ENCODE results near the gene NEK2.
A peak's percentile ranks its signal among the peaks of the same experiment; 100 is the strongest.
"Not testable (repeated sequence)": the region's sequence is repeated elsewhere in the genome, so short reads cannot be mapped to it uniquely, and the experiment has no call there.

Gene NEK2
- 0.17 to 3.2 (median 0.43) reads per million in 9 experiments for total RNA-seq

DNA sequence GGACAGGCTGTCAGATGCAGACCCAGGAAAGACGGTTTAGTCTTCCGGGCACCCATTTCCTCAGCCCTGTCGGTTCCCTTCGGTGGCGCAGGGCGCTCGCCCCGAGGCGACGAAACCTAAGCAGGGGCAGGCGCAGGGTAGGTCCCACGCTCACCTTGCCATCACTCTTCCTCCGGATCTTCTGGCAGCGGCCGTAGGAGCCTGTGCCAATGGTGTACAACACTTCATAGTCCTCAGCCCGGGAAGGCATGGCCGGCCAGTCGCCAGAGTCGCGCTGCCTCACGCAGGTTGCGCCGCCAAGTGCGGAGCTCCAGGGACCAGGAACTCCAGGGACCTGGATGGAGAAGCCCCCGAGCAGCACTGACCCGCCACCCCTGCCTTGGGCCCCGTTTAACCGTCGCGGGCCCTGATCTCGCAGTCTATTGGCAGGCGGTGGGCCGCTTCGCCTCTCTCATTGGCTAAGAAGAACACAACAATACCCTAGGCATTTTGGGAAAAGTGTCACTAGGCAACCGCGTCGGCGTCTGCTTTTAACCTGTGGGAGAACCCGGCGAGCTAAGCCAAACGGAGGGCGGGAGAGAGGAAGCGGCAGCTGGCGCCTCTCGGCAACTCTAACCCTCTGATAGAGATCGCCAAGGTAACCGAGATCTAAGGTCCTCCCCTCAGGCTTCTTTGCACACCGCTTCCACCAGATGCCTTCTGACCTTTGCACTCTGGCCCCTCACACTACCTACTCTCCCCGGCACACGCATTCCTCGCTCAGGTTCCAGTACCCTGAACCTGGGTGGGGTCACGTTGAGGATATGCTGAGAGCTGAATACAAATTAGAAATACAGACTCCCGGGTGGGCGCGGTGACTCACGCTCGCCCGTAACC, at the start of gene NEK2:
TSS of gene NEK2 (minus strand) at position 392 of the 876 bp plus-strand sequence. CDS start at position 250, 142 bp downstream.
- ATAC-seq (replicated peaks) (peak; percentile 90), DNase-seq (peak; percentile 72 to 77 (median 73))
- Mint-ChIP-seq H3K27ac (peak within 1 kb of the TSS; percentile 88 to 90), H3K9me3 (no peaks in the 10 kb centered on the region), H3K4me3 (peak within 1 kb of the TSS; percentile 95 to 97), H3K27me3 (no peaks in the 10 kb centered on the region), H3K36me3 (ENCODE audit: insufficient read depth) (peaks cover 5% of the 10 kb centered on the region), H3K4me1 (ENCODE audit: low read depth in 2 of 2) (peaks cover 10 to 15% of the 10 kb centered on the region in 2 donors)

DNA sequence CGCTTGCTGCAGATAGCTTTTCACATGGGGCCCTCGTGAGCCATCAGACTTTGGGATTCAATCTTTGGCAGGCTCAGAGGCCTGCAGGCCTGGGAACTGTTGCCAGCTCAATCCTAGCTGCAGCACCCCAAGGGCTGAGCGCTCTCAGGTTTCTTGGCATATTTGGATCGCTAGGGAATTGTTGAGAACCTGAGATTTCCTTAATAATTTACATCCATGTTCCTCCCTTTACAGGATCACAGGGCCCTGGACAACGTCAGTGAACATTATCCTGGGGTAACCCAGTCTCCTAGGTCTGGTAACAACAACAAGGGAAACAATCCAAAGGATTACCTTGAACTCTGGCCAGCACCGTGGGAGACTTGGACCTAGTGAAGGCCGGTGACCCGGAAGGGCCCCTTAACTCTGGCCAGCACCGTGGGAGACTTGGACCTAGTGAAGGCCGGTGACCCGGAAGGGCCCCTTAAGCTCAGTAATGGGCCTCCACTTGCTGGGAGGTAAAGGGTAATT, 49.3 kb upstream of the NEK2 start:
- no peak for DNase-seq
- Mint-ChIP-seq H3K4me3 (no peak overlapping the region), H3K27me3 (peaks cover 7 to 25% of the 10 kb centered on the region in 2 donors), H3K27ac (no peak overlapping the region), H3K4me1 (ENCODE audit: low read depth in 2 of 2) (no peaks in the 10 kb centered on the region), H3K9me3 (no peaks in the 10 kb centered on the region), H3K36me3 (ENCODE audit: insufficient read depth) (no peaks in the 10 kb centered on the region)
- ATAC-seq (replicated peaks): no peak

DNA sequence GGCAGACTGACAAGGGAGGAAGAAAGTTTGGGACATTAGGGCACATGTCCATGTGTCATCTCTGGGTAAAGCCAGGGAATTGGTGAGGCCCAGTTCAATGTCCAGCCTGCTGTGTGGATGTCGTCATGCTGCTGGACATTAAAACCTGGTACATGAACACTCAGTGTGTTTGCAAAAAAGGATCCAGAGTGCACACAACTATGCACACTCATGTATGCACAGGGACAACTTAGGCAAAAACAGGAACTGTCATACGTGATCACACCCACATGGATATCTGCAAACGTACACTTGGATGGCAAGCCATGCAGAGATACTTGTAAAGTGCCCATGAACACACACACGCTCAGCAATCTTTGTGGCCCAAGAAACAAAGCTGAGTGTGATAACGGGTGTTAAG, 47.9 kb upstream of the NEK2 start:
- H3K27ac Mint-ChIP-seq: no peak overlapping the region
- peaks cover 7 to 25% of the 10 kb centered on the region in 2 donors for H3K27me3 Mint-ChIP-seq
- no peaks in the 10 kb centered on the region for H3K4me1 Mint-ChIP-seq (ENCODE audit: low read depth in 2 of 2)
- no peaks in the 10 kb centered on the region for H3K36me3 Mint-ChIP-seq (ENCODE audit: insufficient read depth)
- DNase-seq: no peak
- H3K4me3 Mint-ChIP-seq: no peak overlapping the region
- ATAC-seq (replicated peaks): no peak
- H3K9me3 Mint-ChIP-seq: no peaks in the 10 kb centered on the region

DNA sequence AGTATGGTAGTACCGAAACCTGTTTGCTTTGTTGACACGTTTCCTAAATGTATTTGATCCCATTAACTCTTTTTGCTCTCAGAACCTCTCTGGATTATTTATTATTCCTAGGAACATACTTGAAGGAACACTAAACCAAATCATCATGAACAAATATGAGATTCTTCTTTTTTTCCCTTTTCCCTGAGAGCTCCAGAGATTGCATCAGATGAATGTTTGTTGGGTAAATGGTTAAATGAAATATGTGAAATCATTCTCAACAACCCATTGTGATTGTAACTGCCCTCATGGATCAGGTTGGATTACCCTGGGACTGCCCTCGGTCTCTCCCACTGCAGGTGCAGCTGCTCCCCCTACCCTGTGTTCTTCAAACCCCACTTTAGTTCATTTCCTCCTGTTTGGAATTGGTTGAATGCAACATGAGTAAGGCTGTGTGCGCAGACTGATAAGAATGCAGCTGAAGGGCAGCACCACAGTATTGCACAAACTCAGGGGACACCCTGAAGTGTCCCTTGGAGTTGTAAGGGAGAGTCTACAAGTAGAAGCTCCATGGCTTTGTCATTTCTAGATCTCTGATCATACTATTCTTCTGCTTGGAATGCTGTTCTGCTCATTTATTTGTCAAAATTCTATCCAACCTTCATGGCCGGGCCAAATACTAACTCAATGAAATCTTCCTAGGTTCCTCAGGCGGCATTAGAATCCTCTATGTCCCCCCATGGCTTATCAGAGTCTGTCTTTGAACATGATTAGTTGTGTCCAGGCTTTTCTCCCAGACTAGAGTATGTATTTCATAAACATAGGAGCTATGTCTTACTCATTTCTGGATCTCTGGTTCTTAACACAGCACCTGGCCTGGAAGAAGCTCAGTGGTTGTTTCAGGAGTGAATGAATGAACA, 47.1 kb upstream of the NEK2 start:
- no peak overlapping the region for H3K4me3 Mint-ChIP-seq
- peaks cover 7 to 25% of the 10 kb centered on the region in 2 donors for H3K27me3 Mint-ChIP-seq
- ATAC-seq (replicated peaks): no peak
- H3K36me3 Mint-ChIP-seq (ENCODE audit: insufficient read depth): no peaks in the 10 kb centered on the region
- DNase-seq: no peak
- peak overlapping the region in 1 of 2 donors; percentile 6 for H3K27ac Mint-ChIP-seq
- H3K9me3 Mint-ChIP-seq: no peaks in the 10 kb centered on the region
- no peaks in the 10 kb centered on the region for H3K4me1 Mint-ChIP-seq (ENCODE audit: low read depth in 2 of 2)

DNA sequence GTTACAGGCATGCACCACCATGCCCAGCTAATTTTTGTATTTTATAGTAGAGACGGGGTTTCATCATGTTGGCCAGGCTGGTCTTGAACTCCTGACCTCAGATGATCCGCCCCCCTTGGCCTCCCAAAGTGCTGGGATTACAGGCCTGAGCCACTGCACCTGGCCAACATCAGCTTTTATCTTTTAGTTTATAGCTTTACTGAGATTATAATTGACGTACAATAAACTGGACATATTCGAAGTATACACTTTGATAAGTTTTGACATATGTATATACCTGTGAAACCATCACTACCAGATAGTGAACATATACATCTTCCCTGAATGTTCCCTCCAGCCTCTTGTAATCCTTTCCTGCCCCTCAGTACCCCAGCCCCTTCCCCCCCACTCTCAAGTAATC, 41.1 kb upstream of the NEK2 start:
- H3K4me3 Mint-ChIP-seq; H3K27me3 Mint-ChIP-seq; H3K36me3 Mint-ChIP-seq (ENCODE audit: insufficient read depth); H3K27ac Mint-ChIP-seq; ATAC-seq (replicated peaks); H3K4me1 Mint-ChIP-seq (ENCODE audit: low read depth in 2 of 2); H3K9me3 Mint-ChIP-seq; DNase-seq: not testable (repeated sequence)

DNA sequence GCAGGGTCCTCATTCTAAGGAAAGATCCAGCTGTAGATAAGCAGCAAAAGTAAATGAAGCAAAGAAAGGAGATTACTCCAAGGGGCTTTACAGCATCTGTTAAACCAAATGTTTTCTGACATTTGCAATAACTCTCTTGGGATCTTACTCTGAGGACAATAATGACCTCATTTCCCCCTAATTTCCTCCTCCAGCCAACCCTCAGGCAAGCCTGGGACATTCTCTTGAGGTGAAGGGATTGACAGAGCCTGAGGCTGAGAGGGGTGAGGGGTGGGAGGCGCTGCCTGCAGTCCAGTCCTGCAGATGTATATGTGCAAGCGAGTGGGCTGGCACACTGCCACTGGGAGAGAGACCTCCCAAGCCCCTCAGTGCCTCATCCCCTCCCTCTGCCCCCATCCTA, 40.5 kb upstream of the NEK2 start:
- peaks cover 0 to under 1% of the 10 kb centered on the region in 2 donors for H3K27me3 Mint-ChIP-seq
- no peaks in the 10 kb centered on the region for H3K9me3 Mint-ChIP-seq
- ATAC-seq (replicated peaks): no peak
- no peak overlapping the region for H3K27ac Mint-ChIP-seq
- H3K4me3 Mint-ChIP-seq: no peak overlapping the region
- DNase-seq: no peak
- no peaks in the 10 kb centered on the region for H3K36me3 Mint-ChIP-seq (ENCODE audit: insufficient read depth)
- no peaks in the 10 kb centered on the region for H3K4me1 Mint-ChIP-seq (ENCODE audit: low read depth in 2 of 2)

DNA sequence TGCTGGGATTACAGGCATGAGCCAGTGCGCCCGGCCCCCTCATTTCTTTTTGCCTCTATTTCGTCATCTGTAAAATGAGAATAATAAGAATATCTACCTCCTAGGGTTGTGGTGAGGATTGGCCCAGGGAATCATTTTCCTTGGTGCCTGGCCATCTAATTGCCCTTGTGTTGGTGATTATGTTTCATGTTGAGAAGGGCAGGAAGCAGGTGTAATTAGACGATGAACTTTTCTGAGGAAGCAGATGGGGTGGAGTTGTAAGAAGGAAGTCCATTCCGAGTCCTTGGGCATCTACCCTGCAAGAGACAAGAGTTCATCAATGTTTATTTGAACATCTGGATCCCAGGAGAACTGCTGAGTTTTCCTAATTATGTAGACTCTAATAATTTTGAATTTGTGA, 38.7 kb upstream of the NEK2 start:
- ATAC-seq (replicated peaks): no peak

DNA sequence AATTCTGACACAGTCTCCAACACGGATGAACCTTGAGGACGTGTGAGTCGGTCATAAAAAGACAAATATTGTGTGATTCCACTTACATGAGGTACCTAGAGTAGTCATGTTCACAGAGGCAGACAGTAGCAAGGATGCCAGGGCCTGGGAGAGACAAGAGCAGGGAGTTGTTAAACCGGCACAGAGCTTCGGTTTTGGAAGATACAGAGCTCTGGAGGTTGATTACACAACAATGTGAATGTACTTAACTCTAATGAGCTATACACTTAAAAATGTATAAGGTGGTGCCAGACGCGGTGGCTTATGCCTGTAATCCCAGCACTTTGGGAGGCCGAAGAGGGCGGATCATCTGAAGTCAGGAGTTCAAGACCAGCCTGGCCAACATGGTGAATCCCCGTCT, 37.8 kb upstream of the NEK2 start:
- Mint-ChIP-seq H3K4me1 (ENCODE audit: low read depth in 2 of 2) (no peaks in the 10 kb centered on the region), H3K36me3 (ENCODE audit: insufficient read depth) (no peaks in the 10 kb centered on the region), H3K9me3 (no peaks in the 10 kb centered on the region), H3K27ac (no peak overlapping the region), H3K4me3 (no peak overlapping the region), H3K27me3 (no peaks in the 10 kb centered on the region)
- ATAC-seq (replicated peaks) (no peak), DNase-seq (no peak)

More for the DNA sequence above, 38.7 kb upstream of the NEK2 start:
- Mint-ChIP-seq H3K27ac (no peak overlapping the region), H3K9me3 (no peaks in the 10 kb centered on the region), H3K4me1 (ENCODE audit: low read depth in 2 of 2) (no peaks in the 10 kb centered on the region), H3K27me3 (no peaks in the 10 kb centered on the region), H3K36me3 (ENCODE audit: insufficient read depth) (no peaks in the 10 kb centered on the region), H3K4me3 (no peak overlapping the region)
- DNase-seq: no peak

DNA sequence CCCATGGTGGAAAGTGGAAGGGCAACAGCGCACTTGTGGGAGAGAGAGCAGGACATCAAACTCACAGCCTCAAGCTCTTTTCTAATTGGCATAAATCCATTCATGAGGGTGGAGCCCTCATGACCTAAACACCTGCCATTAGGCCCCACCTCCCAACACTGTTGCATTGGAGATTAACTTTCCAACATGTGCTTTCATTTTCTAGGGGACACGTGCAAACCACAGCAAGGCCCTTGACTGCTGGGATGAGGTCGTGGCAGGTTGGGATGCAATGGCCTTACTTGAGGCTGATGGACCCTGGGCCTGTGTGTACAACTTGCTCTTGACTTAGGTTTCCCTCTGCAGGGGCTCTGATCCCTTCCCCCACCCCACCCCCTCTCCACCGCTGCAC, 35.9 kb upstream of the NEK2 start:
- ATAC-seq (replicated peaks): no peak
- Mint-ChIP-seq H3K27me3 (no peaks in the 10 kb centered on the region), H3K4me3 (no peak overlapping the region), H3K4me1 (ENCODE audit: low read depth in 2 of 2) (no peaks in the 10 kb centered on the region), H3K9me3 (no peaks in the 10 kb centered on the region), H3K27ac (no peak overlapping the region), H3K36me3 (ENCODE audit: insufficient read depth) (no peaks in the 10 kb centered on the region)
- no peak for DNase-seq

DNA sequence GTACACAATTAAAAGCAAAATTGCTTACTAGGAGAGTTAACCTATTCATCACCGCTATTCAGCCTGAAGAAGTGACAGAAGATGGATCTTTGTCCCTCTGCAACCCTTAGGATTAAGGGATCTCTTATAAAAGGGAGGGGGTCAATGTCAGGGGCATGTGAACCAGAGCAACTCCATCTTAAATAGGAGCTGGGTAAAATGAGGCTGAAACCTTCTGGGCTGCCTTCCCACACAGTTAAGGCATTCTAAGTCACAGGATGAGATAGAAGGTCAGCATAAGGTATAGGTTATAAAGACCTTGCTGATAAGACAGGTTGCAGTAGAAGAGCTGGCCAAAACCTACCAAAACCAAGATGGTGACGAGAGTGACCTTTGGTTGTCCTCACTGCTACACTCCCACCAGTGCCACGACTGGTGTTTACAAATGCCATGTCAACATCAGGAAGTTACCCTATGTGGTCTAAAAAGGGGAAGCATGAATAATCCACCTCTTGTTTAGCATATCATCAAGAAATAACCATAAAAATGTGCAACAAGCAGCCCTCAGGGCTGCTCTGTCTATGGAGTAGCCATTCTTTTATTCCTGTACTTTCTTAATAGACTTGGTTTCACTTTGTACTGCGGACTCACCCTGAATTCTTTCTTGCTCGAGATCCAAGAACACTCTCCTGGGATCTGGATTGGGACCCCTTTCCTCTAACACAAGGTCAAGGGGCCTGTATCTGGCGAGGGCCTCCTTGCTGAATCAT, 35.3 kb upstream of the NEK2 start:
- H3K9me3 Mint-ChIP-seq: no peaks in the 10 kb centered on the region
- no peak for DNase-seq
- H3K27me3 Mint-ChIP-seq: no peaks in the 10 kb centered on the region
- ATAC-seq (replicated peaks): no peak
- no peaks in the 10 kb centered on the region for H3K36me3 Mint-ChIP-seq (ENCODE audit: insufficient read depth)
- H3K27ac Mint-ChIP-seq: peak overlapping the region in 1 of 2 donors; percentile 45
- no peak overlapping the region for H3K4me3 Mint-ChIP-seq
- no peaks in the 10 kb centered on the region for H3K4me1 Mint-ChIP-seq (ENCODE audit: low read depth in 2 of 2)

DNA sequence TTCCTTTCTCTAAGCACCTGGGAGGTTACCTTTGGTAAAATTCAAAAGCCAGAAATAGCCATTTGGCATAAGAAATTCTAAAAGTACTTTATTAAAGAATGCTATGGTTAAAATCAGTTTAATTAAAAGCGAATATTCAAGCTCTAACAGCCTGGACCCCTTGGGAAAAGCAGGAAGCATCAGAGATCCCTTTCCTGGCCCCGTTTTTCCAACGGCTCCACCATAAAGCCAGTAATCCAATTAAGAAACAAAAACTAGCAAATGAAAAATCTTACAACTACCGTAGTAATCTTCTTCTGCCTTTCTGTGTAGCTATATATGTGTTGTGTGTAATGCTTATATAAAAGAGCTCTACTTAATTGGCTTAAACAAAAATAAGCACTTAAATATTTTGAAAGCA, 33.5 kb upstream of the NEK2 start:
- DNase-seq (no peak), ATAC-seq (replicated peaks) (no peak)

DNA sequence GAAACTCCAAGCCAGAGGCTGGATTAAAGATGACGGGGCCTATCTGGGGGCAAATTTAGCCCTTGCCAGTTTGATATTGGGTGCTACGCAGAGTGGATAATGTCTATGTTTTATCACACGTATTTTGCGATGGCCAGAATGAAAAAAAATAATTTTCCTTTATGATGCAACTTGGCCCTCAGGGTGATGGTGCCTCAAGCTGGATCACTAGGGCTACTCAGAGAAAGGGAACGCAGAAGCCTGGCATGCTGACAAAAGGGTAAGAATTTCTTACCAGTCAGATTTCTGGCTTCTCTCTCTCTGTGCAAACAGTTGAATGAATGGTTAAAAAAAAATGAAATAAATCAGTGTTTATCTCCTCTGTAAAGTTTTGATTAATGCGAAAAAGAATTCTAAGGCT, 32.6 kb upstream of the NEK2 start:
- no peak overlapping the region for H3K27ac Mint-ChIP-seq
- DNase-seq (no peak), ATAC-seq (replicated peaks) (no peak)
- H3K4me3 Mint-ChIP-seq: no peak overlapping the region
- H3K9me3 Mint-ChIP-seq: no peaks in the 10 kb centered on the region
- no peaks in the 10 kb centered on the region for H3K36me3 Mint-ChIP-seq (ENCODE audit: insufficient read depth)
- no peaks in the 10 kb centered on the region for H3K4me1 Mint-ChIP-seq (ENCODE audit: low read depth in 2 of 2)
- H3K27me3 Mint-ChIP-seq: no peaks in the 10 kb centered on the region

More for the DNA sequence above, 33.5 kb upstream of the NEK2 start:
- Mint-ChIP-seq H3K4me1 (ENCODE audit: low read depth in 2 of 2) (no peaks in the 10 kb centered on the region), H3K36me3 (ENCODE audit: insufficient read depth) (no peaks in the 10 kb centered on the region), H3K4me3 (no peak overlapping the region), H3K27ac (no peak overlapping the region), H3K9me3 (no peaks in the 10 kb centered on the region), H3K27me3 (no peaks in the 10 kb centered on the region)

DNA sequence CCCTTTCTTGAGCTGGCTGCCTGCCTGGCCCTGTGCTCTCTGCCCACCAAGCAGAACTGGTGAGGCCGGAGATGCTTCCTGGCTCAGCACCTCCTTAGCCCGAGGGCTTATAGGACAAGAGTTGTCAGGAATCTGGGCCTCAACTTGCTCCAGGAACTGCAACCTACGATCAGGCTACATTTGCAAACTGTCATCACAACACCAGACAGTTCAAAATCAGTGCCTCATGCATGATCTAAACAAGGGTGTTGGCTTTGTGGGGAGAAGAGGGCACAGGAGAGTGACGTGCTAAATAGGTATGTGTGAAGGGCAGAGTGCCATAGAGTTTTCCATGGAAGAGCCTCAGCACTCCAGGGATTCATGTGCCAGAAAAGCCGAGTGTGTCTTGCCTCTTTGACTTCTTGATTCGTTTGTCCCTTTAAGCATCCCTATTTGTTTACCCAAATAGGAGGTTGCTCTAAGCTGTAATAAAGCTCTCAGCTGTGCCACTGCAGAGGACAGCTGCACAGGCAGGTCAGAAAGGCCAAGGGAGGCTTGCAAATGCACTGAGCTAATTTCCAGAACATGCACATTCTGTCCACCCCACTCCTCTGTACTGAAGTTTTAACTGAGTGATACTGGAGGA, 30.2 kb upstream of the NEK2 start:
- H3K27me3 Mint-ChIP-seq: no peaks in the 10 kb centered on the region
- ATAC-seq (replicated peaks) (no peak), DNase-seq (no peak)
- no peak overlapping the region for H3K27ac Mint-ChIP-seq
- H3K4me3 Mint-ChIP-seq: no peak overlapping the region
- H3K9me3 Mint-ChIP-seq: no peaks in the 10 kb centered on the region
- H3K36me3 Mint-ChIP-seq (ENCODE audit: insufficient read depth): no peaks in the 10 kb centered on the region
- no peaks in the 10 kb centered on the region for H3K4me1 Mint-ChIP-seq (ENCODE audit: low read depth in 2 of 2)
